GM19455 (cell line): ENCODE measurements around the gene LRRC8E.
"Not testable (repeated sequence)": the region's sequence is repeated elsewhere in the genome, so short reads cannot be mapped to it uniquely, and the experiment has no call there.

Source experiments
- ATAC-seq: cut with Tn5 transposase; IDR thresholded peaks from one replicate; pipeline ENCODE4 v1.9.1; 2021; ENCODE audit not compliant: unreplicated experiment

Gene LRRC8E

GRCh38 chr19:7883796-7884570, 4.3 kb upstream of the LRRC8E start:
- ATAC-seq: no peak

GRCh38 chr19:7885818-7886217, 2.5 kb upstream of the LRRC8E start:
- no peak for ATAC-seq

- ATAC-seq: no peak
Observed at GRCh38 chr19:7887408-7888144, 734 bp upstream of the LRRC8E start.

GRCh38 chr19:7888826-7889217, 512 bp downstream of the LRRC8E start:
- ATAC-seq: no peak

GRCh38 chr19:7893362-7894101, 5.2 kb downstream of the LRRC8E start:
- ATAC-seq: not testable (repeated sequence)

- no peak for ATAC-seq
Observed at GRCh38 chr19:7894612-7895309, 6.5 kb downstream of the LRRC8E start.

- ATAC-seq: no peak
Observed at GRCh38 chr19:7895565-7895964, 7.3 kb downstream of the LRRC8E start.

- ATAC-seq: no peak
Observed at GRCh38 chr19:7897292-7897691, 9.0 kb downstream of the LRRC8E start.

- ATAC-seq: no peak
Observed at GRCh38 chr19:7898967-7899366, 10.7 kb downstream of the LRRC8E start.

- no peak for ATAC-seq
Observed at GRCh38 chr19:7899751-7900378, 11.6 kb downstream of the LRRC8E start.

GRCh38 chr19:7900401-7900870, 12.1 kb downstream of the LRRC8E start:
- no peak for ATAC-seq

- no peak for ATAC-seq
Observed at GRCh38 chr19:7900931-7901330, 12.6 kb downstream of the LRRC8E start.

GRCh38 chr19:7901337-7901736, 13.0 kb downstream of the LRRC8E start:
- no peak for ATAC-seq

GRCh38 chr19:7902796-7903243, 14.5 kb downstream of the LRRC8E start:
- no peak for ATAC-seq

- ATAC-seq: peak; percentile 74
Observed at GRCh38 chr19:7903244-7904073, 15.1 kb downstream of the LRRC8E start, which contains the start of gene MAP2K7. TSS of gene MAP2K7 (plus strand) at chr19:7903877. CDS start at chr19:7903945, 68 bp downstream.

GRCh38 chr19:7904074-7905020, 16.0 kb downstream of the LRRC8E start:
- ATAC-seq: peak; percentile 36

- ATAC-seq: no peak
Observed at GRCh38 chr19:7905268-7905667, 17.0 kb downstream of the LRRC8E start.

- no peak for ATAC-seq
Observed at GRCh38 chr19:7905859-7906258, 17.5 kb downstream of the LRRC8E start.
